Measurements from ENCODE around the gene IL2RA. TPM values are rescaled to one million over a fixed set of nuclear protein-coding genes. Genes with fewer than 3 reads are reported as not detected.
A peak's percentile ranks its signal among the peaks of the same experiment; 100 is the strongest.

IL2RA gene
- total and polyA plus RNA-seq, 9 of the 15 experiments (the other 6 are each of a cell fraction or from before 2014, with no cell fraction given), result 0.95 TPM; not detected in 8

- TF ChIP-seq ZHX1 (conservative IDR thresholded peaks at IDR 0.05; ENCODE audit: low read length) (no peak), SMARCC2 (IDR thresholded peaks at IDR 0.05; ENCODE audit: low read depth) (no peak), E2F3 (CRISPR knock-in tag; IDR thresholded peaks at IDR 0.05) (no peak), MLLT1 (IDR thresholded peaks at IDR 0.05) (no peak), ZNF408 (CRISPR knock-in tag; IDR thresholded peaks at IDR 0.05; ENCODE audit: low read depth) (no peak), DACH1 (IDR thresholded peaks at IDR 0.05; ENCODE audit: partially characterized antibody) (peak; percentile 89), ZBTB26 (CRISPR knock-in tag; IDR thresholded peaks at IDR 0.05) (no peak), ZNF212 (CRISPR knock-in tag; IDR thresholded peaks at IDR 0.05) (no peak), MNT (conservative IDR thresholded peaks at IDR 0.05) (peak; percentile 43 to 49; a peak in 3 of 4 replicates), NFIC (IDR thresholded peaks at IDR 0.05) (peak; percentile 51), CREM (IDR thresholded peaks at IDR 0.05; ENCODE audit: low read depth) (0 out of 2 replicates have a peak, but pooled peaks have one; percentile 10), AFF1 (IDR thresholded peaks at IDR 0.05; ENCODE audit: low read depth in 1 of 2, partially characterized antibody in 2 of 2) (peak; percentile 32 to 46), ASH1L (IDR thresholded peaks at IDR 0.05; ENCODE audit: borderline replicate concordance, low read depth, partially characterized antibody) (no peak), HMGXB4 (CRISPR knock-in tag; IDR thresholded peaks at IDR 0.05) (no peak), NBN (IDR thresholded peaks at IDR 0.05; ENCODE audit: low read depth) (peak; percentile 39; the same call in 1 of the 2 replicates)
Measured at GRCh38 chr10:5971315-5971832, 90.8 kb downstream of the IL2RA start (continued).
